Endothelial cell of umbilical vein (primary cell): Measurements from ENCODE around the gene REPS1. TPM values are rescaled to one million over a fixed set of nuclear protein-coding genes. Genes with fewer than 3 reads are reported as not detected.

Experiments used
- BruUV-seq: library from RNA; stranded (reverse); fragments of 400-500 nt; replicated peaks from 2 replicates; lab custom pipeline; 2021; lab: Mats Ljungman, UMichigan
- CTCF ChIA-PET: fragments of 300-600, 350-600 bp; sonication (Branson Sonifier 250); formaldehyde crosslinking; loops from one replicate; lab custom pipeline; 2021; ENCODE audit warnings: antibody characterized with exemption, inconsistent platforms; lab: Charles Lee
- POLR2A ChIA-PET: fragments of 300-600, 350-600 bp; sonication (Branson Sonifier 250); formaldehyde crosslinking; loops from one replicate; lab custom pipeline; 2021; ENCODE audit warnings: antibody characterized with exemption, inconsistent platforms; lab: Charles Lee
- DNase-seq: peaks from one replicate; pipeline ENCODE4 v3.0.0-alpha.2; 2011; ENCODE audit warnings: low read depth, low spot score
- FAIRE-seq: peaks from 2 replicates; lab custom pipeline; 2011; peaks lifted over from hg19 to GRCh38; lab: Jason Lieb, UNC
- H2AFZ ChIP-seq: 2 replicates; pipeline ENCODE4 v1.6.0; 2012; ENCODE audit warnings: low read depth, low read length, control low read depth, inconsistent platforms
- H3K27ac ChIP-seq: 2 replicates; pipeline ENCODE4 v1.5.1; 2011; ENCODE audit warnings: low read depth, mild to moderate bottlenecking, control low read depth, low read length, moderate library complexity; ENCODE audit not compliant: insufficient read depth
- H3K27me3 ChIP-seq, 2 experiments: 2 replicates each; pipeline versions ENCODE4 v1.6.0 to v1.6.1; 2011; ENCODE audit warnings: low read length in 2 of 2, mixed read lengths in 1 of 2; ENCODE audit not compliant: control insufficient read depth in 2 of 2, insufficient read depth in 2 of 2
- H3K36me3 ChIP-seq, 2 experiments: 2 replicates in 1 of 2; 3 replicates in 1 of 2; pipeline ENCODE4 v1.5.1; 2011; ENCODE audit warnings: low read length in 2 of 2, mild to moderate bottlenecking in 1 of 2, moderate library complexity in 1 of 2; ENCODE audit not compliant: control insufficient read depth in 2 of 2, insufficient read depth in 2 of 2; ENCODE audit errors: extremely low read depth in 1 of 2
- H3K4me1 ChIP-seq: 3 replicates; pipeline ENCODE4 v1.5.1; 2011; ENCODE audit warnings: mild to moderate bottlenecking, low read length; ENCODE audit not compliant: control insufficient read depth, insufficient read depth; ENCODE audit errors: extremely low read depth
- H3K4me2 ChIP-seq: 2 replicates; pipeline ENCODE4 v1.6.1; 2011; ENCODE audit warnings: low read length, control low read depth, mixed read lengths; ENCODE audit not compliant: insufficient read depth
- H3K4me3 ChIP-seq, 3 experiments: fragments of 200-600 bp in 1 of 3; sonication (generic), shearing (Covaris generic) in 1 of 3; replicated peaks in 1 of 3; 2 replicates each; pipeline ENCODE4 v1.5.1; 2011 to 2016; ENCODE audit warnings: control low read depth in 3 of 3, low read length in 3 of 3, mild to moderate bottlenecking in 2 of 3, inconsistent platforms in 1 of 3, low read depth in 1 of 3, moderate library complexity in 1 of 3; ENCODE audit not compliant: insufficient read depth in 1 of 3
- H3K79me2 ChIP-seq: 2 replicates; pipeline ENCODE4 v1.6.0; 2012; ENCODE audit warnings: low read length, inconsistent platforms; ENCODE audit not compliant: control insufficient read depth, insufficient read depth
- H3K9ac ChIP-seq: replicated peaks from 2 replicates; pipeline ENCODE3; 2011; ENCODE audit warnings: low read length, control low read depth; ENCODE audit not compliant: insufficient read depth; ENCODE audit errors: extremely low read depth
- H3K9me1 ChIP-seq: replicated peaks from 3 replicates; pipeline ENCODE4 v1.6.0; 2011; ENCODE audit warnings: mild to moderate bottlenecking, low read length; ENCODE audit not compliant: control insufficient read depth, insufficient read depth; ENCODE audit errors: extremely low read depth
- H3K9me3 ChIP-seq: replicated peaks from 2 replicates; pipeline ENCODE4 v1.5.1; 2012; ENCODE audit warnings: low read length, inconsistent platforms; ENCODE audit not compliant: control insufficient read depth, insufficient read depth
- H4K20me1 ChIP-seq: replicated peaks from 2 replicates; pipeline ENCODE3; 2011; ENCODE audit warnings: mild to moderate bottlenecking, low read length; ENCODE audit not compliant: control insufficient read depth, insufficient read depth; ENCODE audit errors: extremely low read depth
- EZH2 ChIP-seq: IDR thresholded peaks from 2 replicates; pipeline ENCODE4 v1.6.1; 2012; ENCODE audit warnings: borderline replicate concordance, low read depth, mild to moderate bottlenecking, moderate library complexity, low read length, inconsistent platforms; ENCODE audit not compliant: severe bottlenecking
- FOS ChIP-seq: IDR thresholded peaks from 2 replicates; pipeline ENCODE4 v1.6.1; 2011; ENCODE audit warnings: mild to moderate bottlenecking, low read length, moderate library complexity, borderline replicate concordance; ENCODE audit not compliant: insufficient read depth
- GATA2 ChIP-seq: IDR thresholded peaks from 2 replicates; pipeline ENCODE4 v1.7.0; 2011; ENCODE audit warnings: low read depth, mild to moderate bottlenecking, moderate library complexity, mixed read lengths, low read length; ENCODE audit not compliant: insufficient read length, insufficient read depth
- JUN ChIP-seq: IDR thresholded peaks from 2 replicates; pipeline ENCODE4 v1.6.1; 2011; ENCODE audit warnings: borderline replicate concordance, low read depth; ENCODE audit not compliant: insufficient read length, insufficient read depth
- MYC ChIP-seq: IDR thresholded peaks from one replicate; pipeline ENCODE4 v1.6.1; 2011; ENCODE audit warnings: mild to moderate bottlenecking, low read depth, low read length
- POLR2A ChIP-seq: IDR thresholded peaks from 2 replicates; pipeline ENCODE4 v1.6.1; 2012; ENCODE audit warnings: low read depth, mild to moderate bottlenecking, control low read depth, low read length
- POLR2AphosphoS5 ChIP-seq: IDR thresholded peaks from 2 replicates; pipeline ENCODE4 v1.6.1; 2012; ENCODE audit warnings: low read depth, mild to moderate bottlenecking, control low read depth, low read length, moderate library complexity; ENCODE audit not compliant: insufficient read depth
- dilution Hi-C: fragments of 300-500 bp; cut with MboI; formaldehyde crosslinking; loops from one replicate; pipeline ENCODE4 v1.15.0; 2019; ENCODE audit warnings: low sequenced_read_pairs; ENCODE audit not compliant: extremely low pct_ligation_motif_present
- intact Hi-C: fragments of 100-400 bp; cut with micrococcal nuclease; formaldehyde crosslinking; loops from one replicate; pipeline ENCODE4 v1.10.0; 2022
- polyA plus RNA-seq, 4 experiments: library from polyadenylated mRNA; depleted of rRNA in 3 of 4; stranded (reverse) in 3 of 4; unstranded in 1 of 4; fragments of >200 nt; gene quantifications; 2 replicates each; pipeline versions ENCODE4 v1.2.1 to v1.2.3, GENCODE V29; 2011 to 2012; ENCODE audit warnings: missing spikeins in 1 of 4
- total RNA-seq: library from RNA; stranded (reverse); gene quantifications from 2 replicates; pipeline ENCODE4 v1.2.3, GENCODE V29; 2021
- TF ChIP-seq, protein P1 (sequence below), 2 donors: IDR thresholded peaks; 1 replicate in 1 of 2; 2 replicates in 1 of 2; pipeline ENCODE4 v1.5.1; 2011; ENCODE audit warnings: low read length in 2 of 2, mild to moderate bottlenecking in 2 of 2, moderate library complexity in 2 of 2, control low read depth in 1 of 2, inconsistent platforms in 1 of 2, low read depth in 1 of 2; ENCODE audit not compliant: insufficient read depth in 1 of 2; ENCODE audit errors: extremely low read depth in 1 of 2
- TF ChIP-seq, protein P2 (sequence below): IDR thresholded peaks from 2 replicates; pipeline ENCODE4 v1.6.1; 2011; ENCODE audit not compliant: insufficient read depth, insufficient read length

REPS1 gene
- total and polyA plus RNA-seq, 2 donors (not counting 3 experiments of a cell fraction or from before 2014, with no cell fraction given), result 20.6 to 35.0 TPM

DNA sequence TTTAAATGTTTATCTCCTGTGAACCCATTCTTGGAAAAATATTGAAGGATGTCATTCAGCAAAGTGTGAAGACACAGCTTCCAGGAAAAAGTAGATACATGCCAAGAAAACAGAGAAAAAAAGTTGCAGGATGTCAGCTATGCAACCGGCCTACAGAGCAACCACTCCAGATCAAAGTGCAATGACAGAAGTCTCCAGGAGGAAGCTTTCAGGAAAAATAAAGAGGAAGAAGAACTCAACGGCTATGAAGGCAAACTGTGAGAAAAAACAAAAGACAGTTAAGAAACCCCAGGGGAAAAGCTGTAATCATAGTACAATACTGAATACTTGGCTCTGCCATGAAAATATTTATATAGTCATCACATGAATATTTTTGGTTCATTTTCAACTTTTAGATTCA is 30.6 kb downstream of the REPS1 start:
- DNase-seq (no peak), FAIRE-seq (no peak)
- Histone ChIP-seq H4K20me1 (peaks cover 2% of the 10 kb centered on the region), H3K27me3 (no peaks in the 10 kb centered on the region), H3K9ac (no peak overlapping the region), H2AFZ (no peak overlapping the region), H3K4me1 (peaks cover 17% of the 10 kb centered on the region), H3K36me3 (no peaks in the 10 kb centered on the region), H3K27ac (no peak overlapping the region), H3K9me1 (no peaks in the 10 kb centered on the region), H3K9me3 (no peaks in the 10 kb centered on the region), H3K4me3 (no peak overlapping the region), H3K4me2 (peak overlapping the region; percentile 17), H3K79me2 (peaks cover 75% of the 10 kb centered on the region)
- ChIA-PET POLR2A (no interaction called here), CTCF (interaction anchor here (1.1 to 1.7 kb wide), 3 partner anchors 10 to 141 kb away, joined by 3 to 6 read pairs (median 3); no protein-coding TSS in a partner anchor)
- no TSS peak for BruUV-seq
- intact Hi-C loops, result no loop called here
- dilution Hi-C loops, result no loop called here
- TF ChIP-seq FOS (no peak), POLR2A (no peak), MYC (no peak), EZH2 (no peak), JUN (no peak), POLR2AphosphoS5 (no peak), GATA2 (no peak)
- TF ChIP-seq, protein P1, sequence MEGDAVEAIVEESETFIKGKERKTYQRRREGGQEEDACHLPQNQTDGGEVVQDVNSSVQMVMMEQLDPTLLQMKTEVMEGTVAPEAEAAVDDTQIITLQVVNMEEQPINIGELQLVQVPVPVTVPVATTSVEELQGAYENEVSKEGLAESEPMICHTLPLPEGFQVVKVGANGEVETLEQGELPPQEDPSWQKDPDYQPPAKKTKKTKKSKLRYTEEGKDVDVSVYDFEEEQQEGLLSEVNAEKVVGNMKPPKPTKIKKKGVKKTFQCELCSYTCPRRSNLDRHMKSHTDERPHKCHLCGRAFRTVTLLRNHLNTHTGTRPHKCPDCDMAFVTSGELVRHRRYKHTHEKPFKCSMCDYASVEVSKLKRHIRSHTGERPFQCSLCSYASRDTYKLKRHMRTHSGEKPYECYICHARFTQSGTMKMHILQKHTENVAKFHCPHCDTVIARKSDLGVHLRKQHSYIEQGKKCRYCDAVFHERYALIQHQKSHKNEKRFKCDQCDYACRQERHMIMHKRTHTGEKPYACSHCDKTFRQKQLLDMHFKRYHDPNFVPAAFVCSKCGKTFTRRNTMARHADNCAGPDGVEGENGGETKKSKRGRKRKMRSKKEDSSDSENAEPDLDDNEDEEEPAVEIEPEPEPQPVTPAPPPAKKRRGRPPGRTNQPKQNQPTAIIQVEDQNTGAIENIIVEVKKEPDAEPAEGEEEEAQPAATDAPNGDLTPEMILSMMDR (IDR thresholded peaks at IDR 0.05; ENCODE audit: extremely low read depth in 1 of 2, insufficient read depth in 1 of 2, low read depth in 1 of 2, low read length in 2 of 2), result no peak
- TF ChIP-seq, protein P2, sequence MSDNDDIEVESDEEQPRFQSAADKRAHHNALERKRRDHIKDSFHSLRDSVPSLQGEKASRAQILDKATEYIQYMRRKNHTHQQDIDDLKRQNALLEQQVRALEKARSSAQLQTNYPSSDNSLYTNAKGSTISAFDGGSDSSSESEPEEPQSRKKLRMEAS, result no peak
